ENCODE data around the gene ERC1.

DNA sequence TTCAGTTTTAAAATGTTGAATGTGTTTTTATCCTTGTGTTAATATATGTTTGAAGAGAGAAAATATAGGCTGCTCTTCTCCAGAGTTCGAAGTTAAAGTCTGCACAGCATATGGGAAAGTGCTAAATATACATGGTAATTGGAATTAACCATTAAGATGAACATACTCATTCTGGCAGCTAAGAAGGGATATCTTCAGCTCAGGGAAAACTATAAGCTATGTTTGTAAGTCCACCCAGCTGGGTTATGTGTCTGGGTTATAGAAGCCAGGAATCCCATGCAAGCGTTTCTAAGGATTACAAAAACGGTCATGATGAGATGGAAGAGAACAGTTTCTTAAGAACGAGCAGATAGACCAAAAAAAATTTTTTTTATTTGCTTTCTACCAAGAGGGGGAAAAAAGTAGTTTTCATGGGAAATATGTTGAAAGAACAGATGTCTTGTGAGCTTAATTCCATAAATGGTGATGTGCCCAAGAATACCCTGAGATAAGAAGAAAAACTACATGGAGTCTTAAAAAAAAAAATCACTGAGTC lies 404.5 kb downstream of the ERC1 start:
- TF ChIP-seq, protein P1, sequence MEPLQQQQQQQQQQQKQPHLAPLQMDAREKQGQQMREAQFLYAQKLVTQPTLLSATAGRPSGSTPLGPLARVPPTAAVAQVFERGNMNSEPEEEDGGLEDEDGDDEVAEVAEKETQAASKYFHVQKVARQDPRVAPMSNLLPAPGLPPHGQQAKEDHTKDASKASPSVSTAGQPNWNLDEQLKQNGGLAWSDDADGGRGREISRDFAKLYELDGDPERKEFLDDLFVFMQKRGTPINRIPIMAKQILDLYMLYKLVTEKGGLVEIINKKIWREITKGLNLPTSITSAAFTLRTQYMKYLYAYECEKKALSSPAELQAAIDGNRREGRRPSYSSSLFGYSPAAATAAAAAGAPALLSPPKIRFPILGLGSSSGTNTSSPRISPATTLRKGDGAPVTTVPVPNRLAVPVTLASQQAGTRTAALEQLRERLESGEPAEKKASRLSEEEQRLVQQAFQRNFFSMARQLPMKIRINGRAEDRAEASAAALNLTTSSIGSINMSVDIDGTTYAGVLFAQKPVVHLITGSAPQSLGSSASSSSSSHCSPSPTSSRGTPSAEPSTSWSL (CRISPR knock-in tag; IDR thresholded peaks at IDR 0.05; ENCODE audit: borderline replicate concordance) = no peak
- no peak for TF ChIP-seq POLR2A (conservative IDR thresholded peaks at IDR 0.05)
- TF ChIP-seq ILF3 (IDR thresholded peaks at IDR 0.05; ENCODE audit: borderline replicate concordance) = no peak

All from K562 (cell line).